Parathyroid adenoma (tissue), 2 donors: Measurements from ENCODE around the gene ITIH2.
"Not testable (repeated sequence)": the region's sequence is repeated elsewhere in the genome, so short reads cannot be mapped to it uniquely, and the experiment has no call there.

Experiments used
- H2AFZ ChIP-seq: fragments of 300-600 bp; sonication (generic); one replicate; pipeline ENCODE4 v1.7.0; 2017; ENCODE audit warnings: antibody characterized with exemption, mild to moderate bottlenecking
- H3K27ac ChIP-seq: fragments of 300-600 bp; sonication (generic); one replicate; pipeline ENCODE4 v1.7.0; 2017
- H3K27me3 ChIP-seq: fragments of 300-600 bp; sonication (generic); one replicate; pipeline ENCODE4 v1.7.0; 2017; ENCODE audit warnings: low read length; ENCODE audit not compliant: control insufficient read depth, insufficient read depth
- H3K36me3 ChIP-seq: fragments of 300-600 bp; sonication (generic); one replicate; pipeline ENCODE4 v1.7.0; 2017; ENCODE audit warnings: low read length; ENCODE audit not compliant: control insufficient read depth, insufficient read depth
- H3K4me1 ChIP-seq: fragments of 300-600 bp; sonication (generic); one replicate; pipeline ENCODE4 v1.7.0; 2017; ENCODE audit warnings: control low read depth
- H3K4me2 ChIP-seq: fragments of 300-600 bp; sonication (generic); one replicate; pipeline ENCODE4 v1.7.0; 2017; ENCODE audit warnings: low read length
- H3K4me3 ChIP-seq: fragments of 300-600 bp; sonication (generic); one replicate; pipeline ENCODE4 v1.7.0; 2017; ENCODE audit warnings: low read depth, low read length
- H3K79me2 ChIP-seq: fragments of 300-600 bp; sonication (generic); one replicate; pipeline ENCODE4 v1.7.0; 2017; ENCODE audit warnings: control low read depth
- H3K9ac ChIP-seq: fragments of 300-600 bp; sonication (generic); one replicate; pipeline ENCODE4 v1.7.0; 2017; ENCODE audit warnings: mild to moderate bottlenecking
- H3K9me3 ChIP-seq: fragments of 300-600 bp; sonication (generic); one replicate; pipeline ENCODE4 v1.7.0; 2017; ENCODE audit warnings: low read length; ENCODE audit not compliant: control insufficient read depth
- CTCF ChIP-seq: fragments of 300-600 bp; sonication (generic); IDR thresholded peaks from one replicate; pipeline ENCODE4 v1.7.0; 2017; ENCODE audit warnings: antibody characterized with exemption, mild to moderate bottlenecking
- donor health status: primary hyperparathyroidism.

Gene ITIH2

GRCh38 chr10:7703140-7703539 is at the start of gene ITIH2:
TSS of gene ITIH2 (plus strand) at chr10:7703316. CDS start at chr10:7703435, 119 bp downstream.
- no peak within 1 kb of the TSS for H3K4me3 ChIP-seq
- no peaks in the 10 kb centered on the region for H3K27me3 ChIP-seq
- no peaks in the 10 kb centered on the region for H3K4me1 ChIP-seq
- TF ChIP-seq CTCF: no peak
- no peak within 1 kb of the TSS for H3K27ac ChIP-seq
- H3K9me3 ChIP-seq: no peaks in the 10 kb centered on the region
- H3K79me2 ChIP-seq: no peaks in the 10 kb centered on the region
- H3K9ac ChIP-seq: no peak within 1 kb of the TSS
- H3K4me2 ChIP-seq: no peak within 1 kb of the TSS
- no peak within 1 kb of the TSS for H2AFZ ChIP-seq
- H3K36me3 ChIP-seq: no peaks in the 10 kb centered on the region

GRCh38 chr10:7657079-7657478 is 46.0 kb upstream of the ITIH2 start:
- not testable (repeated sequence) for H3K4me1 ChIP-seq, H3K79me2 ChIP-seq

GRCh38 chr10:7657552-7657951 is 45.6 kb upstream of the ITIH2 start:
- no peaks in the 10 kb centered on the region for H3K79me2 ChIP-seq
- H3K9ac ChIP-seq: no peak overlapping the region
- no peaks in the 10 kb centered on the region for H3K36me3 ChIP-seq
- H3K4me1 ChIP-seq: no peaks in the 10 kb centered on the region
- no peaks in the 10 kb centered on the region for H3K9me3 ChIP-seq
- no peak overlapping the region for H3K27ac ChIP-seq
- TF ChIP-seq CTCF: no peak
- no peak overlapping the region for H3K4me3 ChIP-seq
- no peaks in the 10 kb centered on the region for H3K27me3 ChIP-seq
- no peak overlapping the region for H2AFZ ChIP-seq
- no peak overlapping the region for H3K4me2 ChIP-seq

More at GRCh38 chr10:7657079-7657478, 46.0 kb upstream of the ITIH2 start:
- H3K4me2 ChIP-seq, H3K36me3 ChIP-seq, H2AFZ ChIP-seq, H3K9ac ChIP-seq, H3K27ac ChIP-seq, H3K4me3 ChIP-seq, H3K9me3 ChIP-seq, H3K27me3 ChIP-seq: not testable (repeated sequence)

- Histone ChIP-seq H3K79me2 (no peaks in the 10 kb centered on the region), H3K4me3 (no peak overlapping the region), H3K4me2 (no peak overlapping the region), H3K27me3 (no peaks in the 10 kb centered on the region), H2AFZ (no peak overlapping the region), H3K9ac (no peak overlapping the region), H3K9me3 (no peaks in the 10 kb centered on the region), H3K27ac (no peak overlapping the region), H3K4me1 (no peaks in the 10 kb centered on the region), H3K36me3 (no peaks in the 10 kb centered on the region)
- TF ChIP-seq CTCF: no peak
Observed at GRCh38 chr10:7659560-7659959, 43.6 kb upstream of the ITIH2 start.

GRCh38 chr10:7662522-7662921 is 40.6 kb upstream of the ITIH2 start:
- no peak overlapping the region for H3K4me3 ChIP-seq
- no peak overlapping the region for H3K27ac ChIP-seq

More at GRCh38 chr10:7662522-7662921, 40.6 kb upstream of the ITIH2 start:
- Histone ChIP-seq H3K27me3 (no peaks in the 10 kb centered on the region), H3K9me3 (no peaks in the 10 kb centered on the region), H3K4me1 (no peaks in the 10 kb centered on the region), H3K36me3 (no peaks in the 10 kb centered on the region), H3K9ac (no peak overlapping the region), H2AFZ (no peak overlapping the region), H3K79me2 (no peaks in the 10 kb centered on the region), H3K4me2 (no peak overlapping the region)
- no peak for TF ChIP-seq CTCF
